ENCODE data around the gene TOX2. TPM values are rescaled to one million over a fixed set of nuclear protein-coding genes. Genes with fewer than 3 reads are reported as not detected.

The TOX2 gene
- total RNA-seq, 2 donors from 2014 or later, result 0.73 to 1.6 TPM

- intact Hi-C loops (cut with DNase I), result no loop called here
- DNase-seq (no peak), ATAC-seq (no peak)
Observed at GRCh38 chr20:44057698-44058675, 143.3 kb downstream of the TOX2 start.

GRCh38 chr20:44064501-44065400, 150.1 kb downstream of the TOX2 start:
- no peak for DNase-seq
- intact Hi-C loops (cut with DNase I), result no loop called here
- ATAC-seq, result no peak

GRCh38 chr20:44065401-44066340, 151.0 kb downstream of the TOX2 start:
- intact Hi-C loops (cut with DNase I), result no loop called here
- ATAC-seq (no peak), DNase-seq (no peak)

- no peak for DNase-seq
- intact Hi-C loops (cut with DNase I), result no loop called here
- ATAC-seq, result no peak
Observed at GRCh38 chr20:44066645-44067606, 152.3 kb downstream of the TOX2 start.

GRCh38 chr20:44067650-44068081, 153.0 kb downstream of the TOX2 start:
- DNase-seq (no peak), ATAC-seq (no peak)
- intact Hi-C loops (cut with DNase I), result no loop called here

GRCh38 chr20:44068316-44069201, 153.9 kb downstream of the TOX2 start:
- no peak for DNase-seq
- intact Hi-C loops (cut with DNase I), result no loop called here

GRCh38 chr20:44069203-44070011, 154.8 kb downstream of the TOX2 start:
- ATAC-seq (peak in 1 of 2 donors; percentile 13), DNase-seq (no peak)
- intact Hi-C loops (cut with DNase I), result no loop called here

More at GRCh38 chr20:44068316-44069201, 153.9 kb downstream of the TOX2 start:
- no peak for ATAC-seq

- ATAC-seq (no peak), DNase-seq (no peak)
- intact Hi-C loops (cut with DNase I), result no loop called here
Observed at GRCh38 chr20:44070139-44070900, 155.7 kb downstream of the TOX2 start.

- DNase-seq, result no peak
- no peak for ATAC-seq
- intact Hi-C loops (cut with DNase I), result no loop called here
Observed at GRCh38 chr20:44071057-44071456, 156.4 kb downstream of the TOX2 start.

- ATAC-seq (no peak), DNase-seq (no peak)
- intact Hi-C loops (cut with DNase I), result no loop called here
Observed at GRCh38 chr20:44071526-44072111, 157.0 kb downstream of the TOX2 start.

GRCh38 chr20:44072384-44072783, 157.7 kb downstream of the TOX2 start:
- DNase-seq, result no peak
- no peak for ATAC-seq
- intact Hi-C loops (cut with DNase I), result no loop called here

- no peak for ATAC-seq
- DNase-seq, result no peak
- intact Hi-C loops (cut with DNase I), result no loop called here
Observed at GRCh38 chr20:44073011-44073674, 158.5 kb downstream of the TOX2 start.

- intact Hi-C loops (cut with DNase I), result no loop called here
- no peak for ATAC-seq
- DNase-seq, result no peak
Observed at GRCh38 chr20:44073675-44074071, 159.0 kb downstream of the TOX2 start.
